CD4-positive, alpha-beta memory T cell (primary cell): ENCODE results near the gene ZNF595. TPM values are rescaled to one million over a fixed set of nuclear protein-coding genes. Genes with fewer than 3 reads are reported as not detected.
A peak's percentile ranks its signal among the peaks of the same experiment; 100 is the strongest.
"Not testable (repeated sequence)": the region's sequence is repeated elsewhere in the genome, so short reads cannot be mapped to it uniquely, and the experiment has no call there.

ENCODE experiments used
- CTCF ChIA-PET: fragments of 350-600 bp; sonication (Branson Sonifier 250); formaldehyde crosslinking; loops from one replicate; lab custom pipeline; 2021; ENCODE audit warnings: inconsistent platforms; ENCODE audit not compliant: partially characterized antibody; lab: Charles Lee
- POLR2A ChIA-PET: fragments of 350-600 bp; sonication (Branson Sonifier 250); formaldehyde crosslinking; loops from one replicate; lab custom pipeline; 2021; ENCODE audit not compliant: partially characterized antibody; lab: Charles Lee
- DNase-seq, 5 donors: peaks; one replicate each; pipeline versions ENCODE4 v3.0.0 to v3.0.0-alpha.2; 2020 to 2022; ENCODE audit warnings: mixed read lengths in 1 of 5
- H3K27ac ChIP-seq: one replicate; pipeline ENCODE4 v1.7.0; 2013; ENCODE audit warnings: low read depth, low read length
- H3K27me3 ChIP-seq: 2 replicates; pipeline ENCODE4 v1.7.0; 2013; ENCODE audit warnings: mild to moderate bottlenecking, low read length, moderate library complexity; ENCODE audit not compliant: insufficient read depth
- H3K36me3 ChIP-seq: 2 replicates; pipeline ENCODE4 v1.7.0; 2013; ENCODE audit warnings: mild to moderate bottlenecking, low read length, moderate library complexity; ENCODE audit not compliant: insufficient read depth
- H3K4me1 ChIP-seq: 2 replicates; pipeline ENCODE4 v1.7.0; 2013; ENCODE audit warnings: mild to moderate bottlenecking, low read length, moderate library complexity; ENCODE audit not compliant: insufficient read depth
- H3K4me3 ChIP-seq, 2 donors: one replicate each; pipeline ENCODE4 v1.7.0; 2013; ENCODE audit warnings: low read length in 2 of 2, mild to moderate bottlenecking in 1 of 2
- H3K9me3 ChIP-seq, 2 donors: one replicate each; pipeline ENCODE4 v1.7.0; 2013; ENCODE audit warnings: low read length in 2 of 2, control low read depth in 1 of 2; ENCODE audit not compliant: control insufficient read depth in 1 of 2
- H3K27ac Mint-ChIP-seq, 7 donors: one replicate each; pipeline ENCODE4 v1.8.0; 2020 to 2021; ENCODE audit warnings: mixed read lengths in 7 of 7, mild to moderate bottlenecking in 6 of 7, inconsistent platforms in 3 of 7, moderate library complexity in 3 of 7
- H3K27me3 Mint-ChIP-seq, 2 donors: one replicate each; pipeline ENCODE4 v1.8.0; 2020 to 2021; ENCODE audit warnings: mixed read lengths in 2 of 2
- H3K36me3 Mint-ChIP-seq, 2 donors: one replicate each; pipeline ENCODE4 v1.8.0; 2020 to 2021; ENCODE audit warnings: mixed read lengths in 2 of 2, inconsistent platforms in 1 of 2, mild to moderate bottlenecking in 1 of 2
- H3K4me1 Mint-ChIP-seq, 4 donors: one replicate each; pipeline ENCODE4 v1.8.0; 2020 to 2021; ENCODE audit warnings: mixed read lengths in 4 of 4, mild to moderate bottlenecking in 1 of 4
- H3K4me3 Mint-ChIP-seq, 8 donors: one replicate each; pipeline ENCODE4 v1.8.0; 2020 to 2021; ENCODE audit warnings: mixed read lengths in 8 of 8, mild to moderate bottlenecking in 7 of 8, moderate library complexity in 6 of 8, inconsistent platforms in 3 of 8
- H3K9me3 Mint-ChIP-seq, 8 donors: one replicate each; pipeline ENCODE4 v1.8.0; 2020 to 2021; ENCODE audit warnings: mixed read lengths in 8 of 8, mild to moderate bottlenecking in 5 of 8, inconsistent platforms in 3 of 8, moderate library complexity in 1 of 8
- intact Hi-C: fragments of 100-400 bp; cut with micrococcal nuclease; formaldehyde crosslinking; loops from one replicate; pipeline ENCODE4 v1.15.1; 2023
- polyA plus RNA-seq, 2 donors: library from polyadenylated mRNA; unstranded; fragments of 300-500 nt; fragmentation: Illumina TruSeq; gene quantifications; one replicate each; pipeline ENCODE4 v1.2.3, GENCODE V29; 2021
- total RNA-seq, 2 experiments: library from RNA; stranded (reverse); gene quantifications; one replicate each; pipeline ENCODE4 v1.2.3, GENCODE V29; 2021

Gene ZNF595
- total and polyA plus RNA-seq, 4 experiments from 2014 or later: 3.0 to 11.4 (median 9.5) TPM

DNA sequence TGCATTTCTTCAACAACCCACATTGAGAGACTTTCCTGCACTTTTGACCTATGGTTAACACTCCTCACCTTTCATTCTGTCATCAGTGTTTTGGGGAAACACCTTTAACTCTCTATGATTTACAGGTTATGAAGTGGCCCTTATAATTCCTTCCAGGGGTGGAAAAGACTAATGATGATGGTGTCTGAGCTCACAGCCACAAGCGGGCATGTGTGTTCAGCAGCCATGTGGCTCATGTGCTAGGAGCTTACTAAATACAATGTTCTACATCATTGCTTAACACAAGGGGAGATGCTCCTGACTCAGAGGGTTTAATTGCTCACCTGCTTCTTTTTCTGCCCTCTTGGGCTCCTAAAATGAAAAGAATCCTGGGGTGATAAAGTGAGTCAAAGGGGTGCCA lies 28.8 kb upstream of the ZNF595 start:
- H3K4me1 ChIP-seq, H3K36me3 ChIP-seq, H3K36me3 Mint-ChIP-seq, H3K4me1 Mint-ChIP-seq, H3K9me3 Mint-ChIP-seq, H3K27me3 Mint-ChIP-seq, POLR2A ChIA-PET, intact Hi-C loops, H3K27ac Mint-ChIP-seq, H3K4me3 Mint-ChIP-seq, H3K27ac ChIP-seq, H3K4me3 ChIP-seq, CTCF ChIA-PET, DNase-seq, H3K27me3 ChIP-seq, H3K9me3 ChIP-seq: not testable (repeated sequence)

DNA sequence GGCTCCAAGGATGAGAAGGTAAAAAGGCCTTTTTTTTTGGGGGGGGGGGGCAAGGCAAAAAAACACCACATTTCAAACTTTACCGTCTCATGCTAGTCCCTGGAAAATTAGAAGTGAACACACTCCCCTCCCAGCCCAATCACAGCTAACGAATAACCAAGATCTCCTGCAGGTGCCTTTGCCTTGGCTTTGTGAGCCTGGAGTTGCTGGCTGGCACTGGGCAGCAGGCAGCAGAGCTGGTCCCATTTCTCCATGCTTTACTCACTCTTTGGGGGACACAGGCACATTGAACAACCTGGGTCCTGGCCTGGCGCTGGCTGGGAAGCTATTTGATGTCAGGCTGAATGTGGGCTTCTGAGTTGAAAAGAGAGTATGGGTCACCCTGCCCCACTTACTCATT lies 25.6 kb upstream of the ZNF595 start:
- H3K36me3 ChIP-seq, H3K27me3 Mint-ChIP-seq, H3K4me1 Mint-ChIP-seq, H3K9me3 ChIP-seq, H3K27ac ChIP-seq, POLR2A ChIA-PET, H3K9me3 Mint-ChIP-seq, H3K4me3 Mint-ChIP-seq, H3K4me1 ChIP-seq, H3K36me3 Mint-ChIP-seq, H3K27ac Mint-ChIP-seq, H3K4me3 ChIP-seq, intact Hi-C loops, H3K27me3 ChIP-seq: not testable (repeated sequence)
- peak in 1 of 5 donors; percentile 24 for DNase-seq
- CTCF ChIA-PET: interaction anchor here (0.9 to 3.2 kb wide), 4 partner anchors 12 to 216 kb away, joined by 3 to 31 read pairs (median 4); no protein-coding TSS in a partner anchor

- H3K27ac ChIP-seq, H3K9me3 ChIP-seq, H3K4me1 ChIP-seq, H3K4me1 Mint-ChIP-seq, H3K27me3 ChIP-seq, H3K9me3 Mint-ChIP-seq, H3K27me3 Mint-ChIP-seq, H3K36me3 ChIP-seq, intact Hi-C loops, H3K4me3 ChIP-seq, POLR2A ChIA-PET, H3K36me3 Mint-ChIP-seq, H3K27ac Mint-ChIP-seq: not testable (repeated sequence)
- DNase-seq: peak in 4 of 5 donors; percentile 28 to 51 (median 35)
- CTCF ChIA-PET: interaction anchor here (1.2 to 3.2 kb wide), 4 partner anchors 9 to 215 kb away, joined by 3 to 31 read pairs (median 4); no protein-coding TSS in a partner anchor
- peak overlapping the region in 2 of 8 donors; percentile 10 to 48 for H3K4me3 Mint-ChIP-seq
These were observed 24.2 kb upstream of the ZNF595 start for GRCh38 chr4:28767-29542.

- H3K27ac Mint-ChIP-seq, H3K27ac ChIP-seq, H3K27me3 ChIP-seq, POLR2A ChIA-PET, H3K36me3 ChIP-seq, DNase-seq, intact Hi-C loops, H3K4me1 ChIP-seq, CTCF ChIA-PET, H3K4me1 Mint-ChIP-seq, H3K4me3 Mint-ChIP-seq, H3K9me3 Mint-ChIP-seq, H3K36me3 Mint-ChIP-seq, H3K4me3 ChIP-seq, H3K9me3 ChIP-seq, H3K27me3 Mint-ChIP-seq: not testable (repeated sequence)
These were observed 19.8 kb upstream of the ZNF595 start for GRCh38 chr4:33314-33713.

- H3K27ac ChIP-seq, H3K9me3 Mint-ChIP-seq, DNase-seq, H3K36me3 Mint-ChIP-seq, H3K9me3 ChIP-seq, POLR2A ChIA-PET, H3K36me3 ChIP-seq, intact Hi-C loops, H3K27ac Mint-ChIP-seq, H3K27me3 ChIP-seq, H3K27me3 Mint-ChIP-seq, H3K4me1 ChIP-seq, H3K4me1 Mint-ChIP-seq, H3K4me3 ChIP-seq: not testable (repeated sequence)
- H3K4me3 Mint-ChIP-seq: peak overlapping the region in 1 of 8 donors; percentile 41
- CTCF ChIA-PET: interaction anchor here (1.0 to 1.5 kb wide), 2 partner anchors 8 to 9 kb away, joined by 3 to 4 read pairs; no protein-coding TSS in a partner anchor
These were observed 16.3 kb upstream of the ZNF595 start for GRCh38 chr4:36559-37415.

- H3K36me3 ChIP-seq, intact Hi-C loops, POLR2A ChIA-PET, H3K4me3 ChIP-seq, H3K9me3 ChIP-seq, H3K4me1 ChIP-seq, DNase-seq, H3K4me1 Mint-ChIP-seq, H3K27ac ChIP-seq, H3K27ac Mint-ChIP-seq, H3K9me3 Mint-ChIP-seq, H3K27me3 ChIP-seq, H3K36me3 Mint-ChIP-seq, H3K27me3 Mint-ChIP-seq, H3K4me3 Mint-ChIP-seq: not testable (repeated sequence)
- CTCF ChIA-PET: interaction anchor here (1.5 kb wide), 1 partner anchor 10 kb away, joined by 4 read pairs; no protein-coding TSS in a partner anchor
These were observed 14.9 kb upstream of the ZNF595 start for GRCh38 chr4:38202-38601.

GRCh38 chr4:43375-43774 lies 9.7 kb upstream of the ZNF595 start:
- H3K4me3 ChIP-seq, H3K9me3 Mint-ChIP-seq, H3K4me1 Mint-ChIP-seq, H3K27ac ChIP-seq, H3K9me3 ChIP-seq, H3K4me1 ChIP-seq, intact Hi-C loops, H3K36me3 Mint-ChIP-seq, H3K4me3 Mint-ChIP-seq, H3K27ac Mint-ChIP-seq, H3K27me3 Mint-ChIP-seq, DNase-seq, H3K36me3 ChIP-seq, H3K27me3 ChIP-seq: not testable (repeated sequence)
- ChIA-PET CTCF (interaction anchor here (1.1 to 2.4 kb wide), 2 partner anchors 8 to 15 kb away, joined by 3 to 6 read pairs; no protein-coding TSS in a partner anchor), POLR2A (interaction anchor here (0.9 kb wide), 1 partner anchor 17 kb away, joined by 3 read pairs; no protein-coding TSS in a partner anchor)
